ENCODE results near the gene LMF1.

DNA sequence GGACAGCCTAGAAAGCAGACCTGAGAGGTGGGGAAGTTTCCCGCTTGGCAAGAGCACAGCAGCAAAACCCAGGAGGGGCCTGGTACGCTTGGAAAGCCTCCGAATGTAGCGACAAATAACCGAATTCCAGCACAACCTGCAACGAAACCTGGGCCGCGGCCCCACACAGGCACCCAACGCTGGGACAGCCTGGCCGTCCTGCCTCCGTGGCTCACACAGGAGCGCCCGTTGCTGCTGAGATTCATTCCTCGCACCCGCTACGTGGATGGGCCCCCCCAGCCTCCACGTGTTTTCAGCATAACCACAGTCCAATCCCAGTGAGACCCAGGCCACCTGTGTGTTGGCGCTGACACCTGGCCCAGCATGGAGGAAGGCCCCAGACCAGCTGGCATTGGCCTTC, 42.9 kb downstream of the LMF1 start:
- TF ChIP-seq CTCF (IDR thresholded peaks at IDR 0.05) (no peak), POLR2AphosphoS5 (IDR thresholded peaks at IDR 0.05) (no peak)

Measured in upper lobe of left lung (tissue), 4 donors.